ENCODE results near the gene TMEM272.

The TMEM272 gene

DNA sequence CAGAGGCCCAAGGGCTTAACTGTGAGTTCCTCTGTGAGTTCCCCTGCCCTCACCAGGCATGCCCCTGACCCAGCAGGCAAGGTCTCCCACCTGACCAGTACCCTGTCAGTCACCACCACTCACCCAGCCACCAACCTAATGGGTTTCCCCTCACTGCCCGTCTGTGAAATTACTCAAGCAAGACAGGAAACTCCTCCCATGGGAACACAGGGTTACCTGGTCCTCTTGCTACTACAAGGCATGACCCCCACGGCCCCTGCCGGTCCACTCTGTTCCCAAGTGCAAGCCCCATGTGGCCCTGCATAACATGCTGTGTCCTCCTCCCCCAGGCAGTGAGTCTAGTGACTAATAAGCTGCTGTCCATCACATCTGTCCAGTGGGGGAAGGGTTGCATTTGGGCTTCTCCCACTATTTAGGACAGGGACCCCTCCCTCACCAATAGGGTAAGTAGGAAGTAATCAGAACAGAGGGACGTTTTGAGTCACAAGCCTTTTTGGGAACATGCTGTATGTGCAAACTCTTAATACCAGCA, 33.0 kb downstream of the TMEM272 start:
- H3K4me3 ChIP-seq (replicated peaks; ENCODE audit: low read depth, low read length): no peak overlapping the region
- DNase-seq (ENCODE audit: extremely low read depth, low read depth): no peak
- no peak for TF ChIP-seq CTCF (IDR thresholded peaks at IDR 0.05; ENCODE audit: low read depth, low read length, missing control alignments)

GRCh38 chr13:51811046-51811445, 33.9 kb downstream of the TMEM272 start:
- TF ChIP-seq CTCF (IDR thresholded peaks at IDR 0.05; ENCODE audit: low read depth, low read length, missing control alignments): no peak
- no peak for DNase-seq (ENCODE audit: extremely low read depth, low read depth)
- H3K4me3 ChIP-seq (replicated peaks; ENCODE audit: low read depth, low read length): no peak overlapping the region

DNA sequence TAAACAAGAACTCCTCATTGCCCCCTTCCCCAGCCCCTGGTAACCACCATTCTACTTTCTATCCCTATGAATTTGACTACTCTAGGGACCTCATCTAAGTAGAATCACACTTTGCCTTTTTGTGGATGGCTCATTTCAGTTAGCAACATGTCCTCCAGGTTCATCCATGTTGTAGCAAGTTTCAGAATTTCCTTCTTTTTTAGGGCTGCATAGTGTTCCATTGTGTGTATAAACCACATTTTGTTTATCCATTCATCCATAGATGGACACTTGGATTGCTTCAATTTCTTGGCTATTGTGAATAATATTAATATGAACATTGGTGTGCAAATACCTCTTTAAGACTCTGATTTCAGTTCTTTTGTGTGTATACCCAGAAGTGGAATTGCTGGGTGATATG, 36.2 kb downstream of the TMEM272 start:
- TF ChIP-seq CTCF (IDR thresholded peaks at IDR 0.05; ENCODE audit: low read depth, low read length, missing control alignments): no peak
- no peak overlapping the region for H3K4me3 ChIP-seq (replicated peaks; ENCODE audit: low read depth, low read length)
- no peak for DNase-seq (ENCODE audit: extremely low read depth, low read depth)

GRCh38 chr13:51807041-51807440, 37.9 kb downstream of the TMEM272 start:
- no peak for TF ChIP-seq CTCF (IDR thresholded peaks at IDR 0.05; ENCODE audit: low read depth, low read length, missing control alignments)
- DNase-seq (ENCODE audit: extremely low read depth, low read depth): no peak

GRCh38 chr13:51806566-51806965, 38.4 kb downstream of the TMEM272 start:
- H3K4me3 ChIP-seq (replicated peaks; ENCODE audit: low read depth, low read length): no peak overlapping the region

More at GRCh38 chr13:51807041-51807440, 37.9 kb downstream of the TMEM272 start:
- H3K4me3 ChIP-seq (replicated peaks; ENCODE audit: low read depth, low read length): no peak overlapping the region

DNA sequence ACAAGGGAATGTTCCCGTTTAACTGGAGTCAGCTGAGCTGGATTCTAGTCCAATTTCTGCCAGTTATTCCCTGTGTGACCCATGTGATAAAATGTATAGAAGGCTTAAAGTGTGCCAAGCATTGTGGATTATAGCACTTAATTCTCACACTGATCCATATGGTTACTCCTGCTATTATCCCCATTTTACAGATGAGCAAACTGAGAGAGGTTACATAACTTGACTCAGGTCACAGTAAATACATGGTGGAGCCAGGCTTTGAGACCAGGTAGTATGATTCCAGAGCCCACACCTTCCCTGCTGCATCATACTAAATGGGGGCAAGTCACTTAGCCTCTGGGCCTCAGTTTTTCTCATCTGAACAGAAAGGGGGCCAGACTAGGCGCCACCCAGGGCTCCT, 39.1 kb downstream of the TMEM272 start:
- TF ChIP-seq CTCF (IDR thresholded peaks at IDR 0.05; ENCODE audit: low read depth, low read length, missing control alignments): no peak
- no peak for DNase-seq (ENCODE audit: extremely low read depth, low read depth)
- H3K4me3 ChIP-seq (replicated peaks; ENCODE audit: low read depth, low read length): no peak overlapping the region

More at GRCh38 chr13:51806566-51806965, 38.4 kb downstream of the TMEM272 start:
- no peak for DNase-seq (ENCODE audit: extremely low read depth, low read depth)
- TF ChIP-seq CTCF (IDR thresholded peaks at IDR 0.05; ENCODE audit: low read depth, low read length, missing control alignments): no peak

DNA sequence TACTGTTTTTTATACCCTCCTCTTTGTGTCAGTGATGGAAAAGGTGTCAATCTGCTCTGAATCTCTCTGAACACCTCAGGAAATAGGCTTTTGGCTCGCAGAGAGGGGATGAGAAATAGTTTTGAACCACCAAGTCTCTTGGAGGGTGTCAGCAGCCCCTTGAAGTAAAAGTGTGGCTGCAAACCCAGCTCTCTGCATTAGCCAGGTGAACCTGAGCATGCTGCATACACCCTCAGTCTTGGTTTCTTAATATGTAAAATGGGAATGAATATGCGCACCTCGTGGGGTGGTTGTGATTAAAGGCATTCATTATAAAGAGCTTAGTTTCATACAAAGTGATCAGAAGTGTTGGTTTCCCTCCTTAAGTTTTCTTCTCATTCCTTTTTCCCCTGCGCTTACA, 39.7 kb downstream of the TMEM272 start:
- no peak for DNase-seq (ENCODE audit: extremely low read depth, low read depth)
- no peak overlapping the region for H3K4me3 ChIP-seq (replicated peaks; ENCODE audit: low read depth, low read length)
- no peak for TF ChIP-seq CTCF (IDR thresholded peaks at IDR 0.05; ENCODE audit: low read depth, low read length, missing control alignments)
